GM12878 (cell line): ENCODE measurements around the gene CCDC8. TPM values are rescaled to one million over a fixed set of nuclear protein-coding genes. Genes with fewer than 3 reads are reported as not detected.

Source experiments
- ATAC-seq: fragments of 200-7000 bp; cut with Tn5 transposase; 3 replicates; pipeline ENCODE4 v1.9.1; 2020; ENCODE audit warnings: mild to moderate bottlenecking, moderate library complexity
- BruUV-seq: library from RNA; stranded (reverse); fragments of 400-500 nt; replicated peaks from 2 replicates; lab custom pipeline; 2021; lab: Mats Ljungman, UMichigan
- CTCF ChIA-PET: fragments of 300-600 bp; sonication (Branson Sonifier 250); formaldehyde crosslinking; extraction: SDS; loops from one replicate; lab custom pipeline; 2021; ENCODE audit warnings: inconsistent platforms; lab: Yijun Ruan, JAX
- POLR2A ChIA-PET: fragments of 350-600 bp; formaldehyde crosslinking; extraction: SDS; loops from one replicate; lab custom pipeline; 2021; ENCODE audit warnings: inconsistent platforms; lab: Charles Lee
- RAD21 ChIA-PET: fragments of 300-600 bp; sonication (Branson Sonifier 250); formaldehyde crosslinking; loops from one replicate; lab custom pipeline; 2023; ENCODE audit warnings: antibody characterized with exemption; ENCODE audit not compliant: unreplicated experiment; lab: Charles Lee
- SMC1A ChIA-PET: fragments of 300-600 bp; sonication (Branson Sonifier 250); formaldehyde crosslinking; loops from one replicate; lab custom pipeline; 2023; ENCODE audit not compliant: unreplicated experiment, uncharacterized antibody; lab: Charles Lee
- DNase-seq: peaks from one replicate; pipeline ENCODE4 v3.0.0-alpha.2; 2011; ENCODE audit warnings: low read depth, low spot score
- FAIRE-seq: peaks from 3 replicates; lab custom pipeline; 2011; peaks lifted over from hg19 to GRCh38; lab: Jason Lieb, UNC
- H2AFZ ChIP-seq: 2 replicates; pipeline ENCODE4 v1.6.0; 2011; ENCODE audit warnings: low read depth, low read length, control low read depth; ENCODE audit not compliant: control insufficient read depth
- H3K27ac ChIP-seq: 2 replicates; pipeline ENCODE4 v1.5.1; 2011; ENCODE audit warnings: control low read depth; ENCODE audit not compliant: control insufficient read depth, insufficient read depth
- H3K27me3 ChIP-seq, 2 experiments: replicated peaks in 1 of 2; 2 replicates each; pipeline versions ENCODE4 v1.6.0 to v1.6.1; 2011; ENCODE audit warnings: low read length in 1 of 2; ENCODE audit not compliant: control insufficient read depth in 2 of 2, insufficient read depth in 2 of 2
- H3K36me3 ChIP-seq, 2 experiments: 2 replicates each; pipeline ENCODE4 v1.5.1; 2011; ENCODE audit warnings: low read length in 1 of 2; ENCODE audit not compliant: control insufficient read depth in 2 of 2, insufficient read depth in 2 of 2
- H3K4me1 ChIP-seq: 2 replicates; pipeline ENCODE4 v1.6.1; 2011; ENCODE audit warnings: mild to moderate bottlenecking, low read length, moderate library complexity, mixed read lengths; ENCODE audit not compliant: control insufficient read depth, insufficient read depth
- H3K4me2 ChIP-seq: 2 replicates; pipeline ENCODE4 v1.6.0; 2011; ENCODE audit warnings: control low read depth; ENCODE audit not compliant: control insufficient read depth, insufficient read depth
- H3K4me3 ChIP-seq: fragments of 200-600 bp; sonication (generic); 2 replicates; pipeline ENCODE4 v1.5.1; 2016
- H3K79me2 ChIP-seq: 2 replicates; pipeline ENCODE4 v1.6.0; 2011; ENCODE audit warnings: low read length; ENCODE audit not compliant: control insufficient read depth, insufficient read depth
- H3K9ac ChIP-seq: 2 replicates; pipeline ENCODE4 v1.8.0; 2011; ENCODE audit warnings: low read length, control low read depth, mixed read lengths; ENCODE audit not compliant: control insufficient read depth, insufficient read depth
- H3K9me3 ChIP-seq: replicated peaks from 3 replicates; pipeline ENCODE4 v1.5.1; 2011; ENCODE audit warnings: mild to moderate bottlenecking, low read length; ENCODE audit not compliant: control insufficient read depth, insufficient read depth
- H4K20me1 ChIP-seq: 2 replicates; pipeline ENCODE4 v1.6.0; 2011; ENCODE audit not compliant: control insufficient read depth, insufficient read depth
- BHLHE40 ChIP-seq, 2 experiments: fragments of 450-650 bp in 1 of 2; IDR thresholded peaks; 2 replicates each; pipeline ENCODE4 v1.6.1; 2011 to 2017; ENCODE audit warnings: low read depth in 2 of 2, borderline replicate concordance in 1 of 2, improper control_type of control experiment in 1 of 2, low read length in 1 of 2, mild to moderate bottlenecking in 1 of 2
- BRCA1 ChIP-seq: IDR thresholded peaks from 2 replicates; pipeline ENCODE4 v1.6.1; 2011; ENCODE audit warnings: low read depth, low read length, improper control_type of control experiment
- CREM ChIP-seq: IDR thresholded peaks from 2 replicates; pipeline ENCODE4 v1.6.1; 2014; ENCODE audit warnings: antibody characterized with exemption, low read depth
- EGR1 ChIP-seq, 2 experiments: IDR thresholded peaks; 1 replicate in 1 of 2; 2 replicates in 1 of 2; pipeline ENCODE4 v1.6.1; 2011 to 2012; ENCODE audit warnings: low read depth in 2 of 2, low read length in 2 of 2, borderline replicate concordance in 1 of 2, mild to moderate bottlenecking in 1 of 2, moderate library complexity in 1 of 2
- IRF4 ChIP-seq: IDR thresholded peaks from 2 replicates; pipeline ENCODE4 v1.6.1; 2011; ENCODE audit warnings: low read depth, low read length
- KLF5 ChIP-seq: fragments of 450-650 bp; IDR thresholded peaks from 2 replicates; pipeline ENCODE4 v1.6.1; 2014; ENCODE audit warnings: mild to moderate bottlenecking; ENCODE audit not compliant: partially characterized antibody
- PAX5 ChIP-seq: IDR thresholded peaks from 2 replicates; pipeline ENCODE4 v1.6.1; 2011; ENCODE audit warnings: low read depth, low read length, borderline replicate concordance
- SP1 ChIP-seq: IDR thresholded peaks from one replicate; pipeline ENCODE4 v1.6.1; 2011; ENCODE audit warnings: low read depth, low read length
- TARDBP ChIP-seq: IDR thresholded peaks from 2 replicates; pipeline ENCODE4 v1.6.1; 2016; ENCODE audit warnings: borderline replicate concordance
- ZSCAN29 ChIP-seq: fragments of 450-650 bp; IDR thresholded peaks from 2 replicates; pipeline ENCODE4 v1.6.1; 2017; ENCODE audit warnings: mild to moderate bottlenecking, moderate library complexity
- WGBS: methylation state at CpG from one replicate; pipeline ENCODE4 v1.1.6; 2016; ENCODE audit warnings: low lambda C conversion rate; ENCODE audit not compliant: insufficient replicate concordance, insufficient coverage; ENCODE audit errors: missing lambda C conversion rate; 5-methylcytosine and 5-hydroxymethylcytosine counted together
- in situ Hi-C: fragments of 300-500 bp; cut with MboI; formaldehyde crosslinking; loops from 9 replicates; pipeline ENCODE4 v1.14.3; 2018; ENCODE audit warnings: mixed read lengths
- intact Hi-C: fragments of 100-400 bp; cut with micrococcal nuclease; formaldehyde crosslinking; loops from one replicate; pipeline ENCODE4 v1.14.2; 2022; ENCODE audit not compliant: unreplicated experiment
- polyA plus RNA-seq, 11 experiments: library from polyadenylated mRNA; depleted of rRNA in 4 of 11; unstranded in 6 of 11; stranded (reverse) in 5 of 11; fragments of >200 nt; fragmentation: Nextera tagmentation in 4 of 11; fragmentation: Illumina TruSeq in 1 of 11; extraction: Ambion mirVana in 4 of 11; extraction: Trizol in 1 of 11; gene quantifications; 1 replicate in 1 of 11; 2 replicates in 10 of 11; pipeline versions ENCODE4 v1.2.1 to v1.2.3, GENCODE V29; 2011 to 2016; ENCODE audit warnings: inconsistent platforms in 2 of 11, missing spikeins in 2 of 11, low read depth in 1 of 11
- total RNA-seq, 4 experiments: library from RNA; depleted of rRNA in 3 of 4; stranded (reverse); fragments of >200 nt in 3 of 4; fragmentation: Illumina TruSeq in 1 of 4; extraction: Trizol in 1 of 4; gene quantifications; 2 replicates each; pipeline versions ENCODE4 v1.2.1 to v1.2.3, GENCODE V29; 2013 to 2021
- TF ChIP-seq, protein P1 (sequence below): IDR thresholded peaks from 2 replicates; pipeline ENCODE4 v1.6.1; 2012; ENCODE audit warnings: improper control_type of control experiment, low read depth, low read length; ENCODE audit not compliant: insufficient replicate concordance
- TF ChIP-seq, protein P2 (sequence below): fragments of 150-350 bp; IDR thresholded peaks from 2 replicates; pipeline ENCODE4 v1.6.1; 2014; ENCODE audit warnings: mild to moderate bottlenecking, low read depth, low read length
- TF ChIP-seq, protein P3 (sequence below): IDR thresholded peaks from 2 replicates; pipeline ENCODE4 v1.6.1; 2011; ENCODE audit warnings: mild to moderate bottlenecking, low read depth, low read length, moderate library complexity; ENCODE audit not compliant: insufficient replicate concordance

The CCDC8 gene
- total and polyA plus RNA-seq, 10 of the 15 experiments (the other 5 are each of a cell fraction or from before 2014, with no cell fraction given), result under 0.01 to 0.15 (median 0.05) TPM; not detected in 5

DNA sequence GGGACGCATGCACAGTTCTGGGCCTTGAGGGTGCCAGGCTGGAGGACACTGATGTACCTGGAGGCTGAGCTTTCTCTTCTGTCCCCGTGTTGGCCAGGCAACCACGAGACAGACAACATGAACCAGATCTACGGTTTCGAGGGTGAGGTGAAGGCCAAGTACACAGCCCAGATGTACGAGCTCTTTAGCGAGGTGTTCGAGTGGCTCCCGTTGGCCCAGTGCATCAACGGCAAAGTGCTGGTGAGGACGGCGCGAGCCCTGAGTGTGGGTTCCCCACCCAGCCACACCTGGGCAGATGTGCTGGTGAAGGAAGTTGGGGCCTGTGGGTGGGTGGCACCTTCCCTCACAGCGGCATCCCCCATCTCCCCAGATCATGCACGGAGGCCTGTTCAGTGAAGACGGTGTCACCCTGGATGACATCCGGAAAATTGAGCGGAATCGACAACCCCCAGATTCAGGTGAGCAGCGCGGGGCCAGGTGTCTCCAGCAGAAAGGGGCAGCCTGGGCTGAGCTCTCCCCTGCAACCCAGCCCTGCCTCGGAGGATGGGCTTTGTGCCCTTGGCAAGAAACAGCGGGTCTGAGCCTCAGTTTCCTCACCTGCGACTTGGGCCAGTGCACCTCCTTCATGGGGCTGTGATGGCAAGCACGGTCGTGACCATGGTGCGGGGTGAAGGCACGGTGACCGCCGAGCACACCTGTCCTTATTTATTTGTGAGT is 26.2 kb downstream of the CCDC8 start (continued):
- TF ChIP-seq, protein P1, sequence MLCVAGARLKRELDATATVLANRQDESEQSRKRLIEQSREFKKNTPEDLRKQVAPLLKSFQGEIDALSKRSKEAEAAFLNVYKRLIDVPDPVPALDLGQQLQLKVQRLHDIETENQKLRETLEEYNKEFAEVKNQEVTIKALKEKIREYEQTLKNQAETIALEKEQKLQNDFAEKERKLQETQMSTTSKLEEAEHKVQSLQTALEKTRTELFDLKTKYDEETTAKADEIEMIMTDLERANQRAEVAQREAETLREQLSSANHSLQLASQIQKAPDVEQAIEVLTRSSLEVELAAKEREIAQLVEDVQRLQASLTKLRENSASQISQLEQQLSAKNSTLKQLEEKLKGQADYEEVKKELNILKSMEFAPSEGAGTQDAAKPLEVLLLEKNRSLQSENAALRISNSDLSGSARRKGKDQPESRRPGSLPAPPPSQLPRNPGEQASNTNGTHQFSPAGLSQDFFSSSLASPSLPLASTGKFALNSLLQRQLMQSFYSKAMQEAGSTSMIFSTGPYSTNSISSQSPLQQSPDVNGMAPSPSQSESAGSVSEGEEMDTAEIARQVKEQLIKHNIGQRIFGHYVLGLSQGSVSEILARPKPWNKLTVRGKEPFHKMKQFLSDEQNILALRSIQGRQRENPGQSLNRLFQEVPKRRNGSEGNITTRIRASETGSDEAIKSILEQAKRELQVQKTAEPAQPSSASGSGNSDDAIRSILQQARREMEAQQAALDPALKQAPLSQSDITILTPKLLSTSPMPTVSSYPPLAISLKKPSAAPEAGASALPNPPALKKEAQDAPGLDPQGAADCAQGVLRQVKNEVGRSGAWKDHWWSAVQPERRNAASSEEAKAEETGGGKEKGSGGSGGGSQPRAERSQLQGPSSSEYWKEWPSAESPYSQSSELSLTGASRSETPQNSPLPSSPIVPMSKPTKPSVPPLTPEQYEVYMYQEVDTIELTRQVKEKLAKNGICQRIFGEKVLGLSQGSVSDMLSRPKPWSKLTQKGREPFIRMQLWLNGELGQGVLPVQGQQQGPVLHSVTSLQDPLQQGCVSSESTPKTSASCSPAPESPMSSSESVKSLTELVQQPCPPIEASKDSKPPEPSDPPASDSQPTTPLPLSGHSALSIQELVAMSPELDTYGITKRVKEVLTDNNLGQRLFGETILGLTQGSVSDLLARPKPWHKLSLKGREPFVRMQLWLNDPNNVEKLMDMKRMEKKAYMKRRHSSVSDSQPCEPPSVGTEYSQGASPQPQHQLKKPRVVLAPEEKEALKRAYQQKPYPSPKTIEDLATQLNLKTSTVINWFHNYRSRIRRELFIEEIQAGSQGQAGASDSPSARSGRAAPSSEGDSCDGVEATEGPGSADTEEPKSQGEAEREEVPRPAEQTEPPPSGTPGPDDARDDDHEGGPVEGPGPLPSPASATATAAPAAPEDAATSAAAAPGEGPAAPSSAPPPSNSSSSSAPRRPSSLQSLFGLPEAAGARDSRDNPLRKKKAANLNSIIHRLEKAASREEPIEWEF, result no peak
- TF ChIP-seq PAX5, result no peak
- TF ChIP-seq, protein P2, sequence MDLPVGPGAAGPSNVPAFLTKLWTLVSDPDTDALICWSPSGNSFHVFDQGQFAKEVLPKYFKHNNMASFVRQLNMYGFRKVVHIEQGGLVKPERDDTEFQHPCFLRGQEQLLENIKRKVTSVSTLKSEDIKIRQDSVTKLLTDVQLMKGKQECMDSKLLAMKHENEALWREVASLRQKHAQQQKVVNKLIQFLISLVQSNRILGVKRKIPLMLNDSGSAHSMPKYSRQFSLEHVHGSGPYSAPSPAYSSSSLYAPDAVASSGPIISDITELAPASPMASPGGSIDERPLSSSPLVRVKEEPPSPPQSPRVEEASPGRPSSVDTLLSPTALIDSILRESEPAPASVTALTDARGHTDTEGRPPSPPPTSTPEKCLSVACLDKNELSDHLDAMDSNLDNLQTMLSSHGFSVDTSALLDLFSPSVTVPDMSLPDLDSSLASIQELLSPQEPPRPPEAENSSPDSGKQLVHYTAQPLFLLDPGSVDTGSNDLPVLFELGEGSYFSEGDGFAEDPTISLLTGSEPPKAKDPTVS, result no peak
- no peak for TF ChIP-seq ZSCAN29

DNA sequence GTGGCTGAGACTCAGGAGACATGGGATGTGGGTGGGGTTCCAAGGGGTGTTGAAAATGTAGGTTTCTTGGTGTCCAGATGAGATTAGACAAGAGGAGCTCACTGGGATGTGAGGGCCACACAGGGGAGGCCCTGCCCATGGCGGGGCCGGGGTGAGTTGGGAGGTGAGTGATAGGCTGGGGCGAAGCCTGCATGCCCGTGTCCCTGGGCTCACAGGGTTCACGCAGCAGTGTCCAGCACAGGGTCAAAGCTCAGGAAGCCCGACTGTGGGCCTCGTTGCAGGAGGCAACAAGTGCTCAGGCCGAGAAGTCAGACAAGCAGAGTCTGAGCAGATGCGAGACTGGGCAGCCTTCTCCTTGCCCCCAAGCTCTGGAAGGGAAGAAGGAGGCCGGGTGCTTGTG is 27.2 kb downstream of the CCDC8 start:
- WGBS, result 94% methylated on average over 10 of the region's 10 CpGs
- no TSS peak for BruUV-seq
- no peaks in the 10 kb centered on the region for H3K27me3 ChIP-seq
- no peaks in the 10 kb centered on the region for H4K20me1 ChIP-seq
- H3K27ac ChIP-seq, result no peak overlapping the region
- ChIA-PET SMC1A (interaction anchor here (0.8 kb wide), 2 partner anchors 8 to 38 kb away, joined by 3 read pairs; no protein-coding TSS in a partner anchor), RAD21 (no interaction called here), POLR2A (no interaction called here)
- FAIRE-seq (no peak), ATAC-seq (no peak), DNase-seq (no peak)
- intact Hi-C loops, result no loop called here
- no peak overlapping the region for H3K4me2 ChIP-seq
- H3K36me3 ChIP-seq, result peaks cover 36 to 55% of the 10 kb centered on the region in 2 experiments
- no peak overlapping the region for H2AFZ ChIP-seq
- no peaks in the 10 kb centered on the region for H3K79me2 ChIP-seq
- TF ChIP-seq BHLHE40 (IDR thresholded peaks at IDR 0.05; ENCODE audit: borderline replicate concordance in 1 of 2, low read depth in 2 of 2, low read length in 1 of 2) (no peak), TARDBP (no peak), IRF4 (no peak), EGR1 (IDR thresholded peaks at IDR 0.05; ENCODE audit: borderline replicate concordance in 1 of 2, low read depth in 2 of 2, low read length in 2 of 2) (no peak), KLF5 (no peak), CREM (no peak), BRCA1 (no peak), SP1 (no peak)
- TF ChIP-seq, protein P3, sequence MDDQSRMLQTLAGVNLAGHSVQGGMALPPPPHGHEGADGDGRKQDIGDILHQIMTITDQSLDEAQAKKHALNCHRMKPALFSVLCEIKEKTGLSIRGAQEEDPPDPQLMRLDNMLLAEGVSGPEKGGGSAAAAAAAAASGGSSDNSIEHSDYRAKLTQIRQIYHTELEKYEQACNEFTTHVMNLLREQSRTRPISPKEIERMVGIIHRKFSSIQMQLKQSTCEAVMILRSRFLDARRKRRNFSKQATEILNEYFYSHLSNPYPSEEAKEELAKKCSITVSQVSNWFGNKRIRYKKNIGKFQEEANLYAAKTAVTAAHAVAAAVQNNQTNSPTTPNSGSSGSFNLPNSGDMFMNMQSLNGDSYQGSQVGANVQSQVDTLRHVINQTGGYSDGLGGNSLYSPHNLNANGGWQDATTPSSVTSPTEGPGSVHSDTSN, result no peak
- TF ChIP-seq, all 136 proteins: peak for 0
- Histone ChIP-seq H3K9ac (no peak overlapping the region), H3K4me3 (no peak overlapping the region), H3K9me3 (no peaks in the 10 kb centered on the region), H3K4me1 (no peaks in the 10 kb centered on the region)
- CTCF ChIA-PET, result interaction anchor here (0.6 kb wide), 1 partner anchor 20 kb away, joined by 3 read pairs; no protein-coding TSS in a partner anchor
- in situ Hi-C loops, result no loop called here
